ENCODE data around the gene DNAJC15.

GRCh38 chr13:43016226-43016625 lies 7.2 kb upstream of the DNAJC15 start:
- TF ChIP-seq POLR2A (IDR thresholded peaks at IDR 0.05) (no peak), CTCF (IDR thresholded peaks at IDR 0.05) (no peak)

All from heart left ventricle (tissue), 13 donors.